HG03432 (cell line): ENCODE results near the gene UBE2E3.
A peak's percentile ranks its signal among the peaks of the same experiment; 100 is the strongest.

Source experiments
- ATAC-seq: cut with Tn5 transposase; IDR thresholded peaks from one replicate; pipeline ENCODE4 v1.9.1; 2021; ENCODE audit warnings: mild to moderate bottlenecking, moderate library complexity; ENCODE audit not compliant: unreplicated experiment

Gene UBE2E3

GRCh38 chr2:180980106-180980942 is at the start of gene UBE2E3:
Gene UBE2E3, plus strand, starts transcription at chr2:180980605. Its CDS starts 1,438 bp downstream, at chr2:180982043.
- peak; percentile 81 for ATAC-seq

GRCh38 chr2:180931841-180932240 is 48.6 kb upstream of the UBE2E3 start:
- ATAC-seq = no peak

GRCh38 chr2:180933332-180933731 is 47.1 kb upstream of the UBE2E3 start:
- ATAC-seq = peak; percentile 55

GRCh38 chr2:180934911-180935310 is 45.5 kb upstream of the UBE2E3 start:
- no peak for ATAC-seq

GRCh38 chr2:180937480-180937879 is 42.9 kb upstream of the UBE2E3 start:
- peak; percentile 77 for ATAC-seq

GRCh38 chr2:180938451-180938850 is 42.0 kb upstream of the UBE2E3 start:
- peak; percentile 67 for ATAC-seq

GRCh38 chr2:180943275-180943674 is 37.1 kb upstream of the UBE2E3 start:
- ATAC-seq = no peak

- no peak for ATAC-seq
These were observed 36.0 kb upstream of the UBE2E3 start for GRCh38 chr2:180944372-180944771.

GRCh38 chr2:180947208-180947689 is 33.2 kb upstream of the UBE2E3 start:
- ATAC-seq = no peak

GRCh38 chr2:180949896-180950295 is 30.5 kb upstream of the UBE2E3 start:
- ATAC-seq = no peak

- peak; percentile 80 for ATAC-seq
These were observed 28.3 kb upstream of the UBE2E3 start for GRCh38 chr2:180952082-180952481.

- ATAC-seq = no peak
These were observed 27.6 kb upstream of the UBE2E3 start for GRCh38 chr2:180952731-180953336.

- no peak for ATAC-seq
These were observed 26.9 kb upstream of the UBE2E3 start for GRCh38 chr2:180953550-180953949.

GRCh38 chr2:180955101-180955500 is 25.3 kb upstream of the UBE2E3 start:
- no peak for ATAC-seq

- peak; percentile 64 for ATAC-seq
These were observed 20.6 kb upstream of the UBE2E3 start for GRCh38 chr2:180959787-180960186.

- no peak for ATAC-seq
These were observed 19.4 kb upstream of the UBE2E3 start for GRCh38 chr2:180960982-180961381.

- no peak for ATAC-seq
These were observed 17.6 kb upstream of the UBE2E3 start for GRCh38 chr2:180962727-180963314.

GRCh38 chr2:180966378-180966777 is 14.0 kb upstream of the UBE2E3 start:
- ATAC-seq = no peak

GRCh38 chr2:180969124-180969523 is 11.3 kb upstream of the UBE2E3 start:
- ATAC-seq = no peak

- ATAC-seq = no peak
These were observed 10.4 kb upstream of the UBE2E3 start for GRCh38 chr2:180970016-180970415.

GRCh38 chr2:180971811-180972210 is 8.6 kb upstream of the UBE2E3 start:
- ATAC-seq = no peak

- ATAC-seq = no peak
These were observed 4.8 kb upstream of the UBE2E3 start for GRCh38 chr2:180975585-180975984.
